GM21576 (cell line): ENCODE data around the gene SLC9A6.
A peak's percentile ranks its signal among the peaks of the same experiment; 100 is the strongest.

Source experiments
- ATAC-seq: cut with Tn5 transposase; IDR thresholded peaks from one replicate; pipeline ENCODE4 v1.9.1; 2021; ENCODE audit warnings: mild to moderate bottlenecking, moderate library complexity; ENCODE audit not compliant: unreplicated experiment

The SLC9A6 gene

DNA sequence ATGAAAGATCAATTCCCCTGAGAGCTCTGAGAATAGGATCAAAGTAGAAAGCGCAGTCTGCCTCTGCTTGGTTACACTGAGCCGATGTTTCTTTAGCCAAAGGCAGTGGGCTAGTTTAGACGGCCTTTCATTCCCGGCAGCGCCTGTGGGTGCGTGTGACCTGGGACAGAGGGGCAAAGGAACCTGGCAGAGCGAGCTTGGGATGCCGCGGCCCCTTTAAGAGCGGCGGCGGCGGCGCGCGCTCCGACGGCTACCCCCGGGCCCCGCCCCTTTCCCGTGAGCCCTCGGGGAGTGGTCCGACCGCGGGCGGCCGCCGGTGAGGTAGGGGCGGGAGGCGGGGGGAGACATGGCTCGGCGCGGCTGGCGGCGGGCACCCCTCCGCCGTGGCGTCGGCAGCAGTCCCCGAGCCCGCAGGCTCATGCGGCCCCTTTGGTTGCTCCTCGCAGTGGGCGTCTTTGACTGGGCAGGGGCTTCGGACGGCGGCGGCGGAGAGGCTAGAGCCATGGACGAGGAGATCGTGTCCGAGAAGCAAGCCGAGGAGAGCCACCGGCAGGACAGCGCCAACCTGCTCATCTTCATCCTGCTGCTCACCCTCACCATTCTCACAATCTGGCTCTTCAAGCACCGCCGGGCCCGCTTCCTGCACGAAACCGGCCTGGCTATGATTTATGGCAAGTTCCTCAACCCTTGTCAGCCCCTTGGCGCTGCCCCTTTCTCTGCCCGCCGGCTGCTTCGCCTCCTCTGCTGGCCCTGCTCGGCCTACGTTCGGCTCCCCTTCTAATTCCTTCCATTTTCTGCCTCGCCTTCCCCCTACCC is at the start of gene SLC9A6:
Gene SLC9A6 (plus strand): TSS at position 279 of the 816 bp plus-strand sequence. CDS start 224 bp downstream, at position 503.
- ATAC-seq, result peak; percentile 88

DNA sequence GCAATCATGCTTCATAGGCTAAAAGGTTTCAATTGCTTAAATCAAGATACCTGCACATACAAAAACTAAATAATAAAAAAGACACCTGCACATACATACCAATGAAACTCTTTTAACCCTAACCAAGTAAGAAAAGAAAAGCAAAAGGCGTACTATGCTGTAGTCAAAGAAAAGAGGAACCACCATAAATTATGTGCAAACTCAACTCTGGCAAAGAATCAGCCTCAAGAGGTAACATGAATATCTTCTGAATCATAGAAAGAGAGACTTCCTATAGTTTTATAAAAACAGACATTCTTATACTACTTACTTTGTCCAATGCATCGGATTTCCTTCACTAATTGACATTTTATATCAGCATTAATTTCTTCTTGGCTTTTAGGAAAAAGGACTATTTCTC is 40.7 kb upstream of the SLC9A6 start:
- no peak for ATAC-seq

DNA sequence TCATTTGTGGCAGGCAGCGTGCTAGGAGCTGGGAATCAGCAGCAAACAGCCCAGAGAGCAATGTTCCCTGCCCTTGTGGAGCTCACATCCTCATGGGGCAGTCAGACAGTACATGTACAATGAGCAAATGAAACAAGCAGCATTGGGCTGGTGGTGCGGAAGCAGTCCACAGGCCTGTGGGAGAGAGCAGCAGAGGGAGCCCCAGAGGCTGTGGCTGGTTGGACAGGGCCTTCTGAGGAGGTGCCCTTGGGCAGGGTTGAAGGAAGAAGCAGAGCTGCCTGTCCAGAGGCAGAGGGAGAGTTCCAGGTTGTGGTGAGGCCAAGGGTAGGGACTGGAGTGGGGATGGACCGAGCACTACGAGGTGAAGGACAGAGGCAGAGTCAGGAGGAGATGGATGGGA is 33.9 kb upstream of the SLC9A6 start:
- ATAC-seq, result no peak

DNA sequence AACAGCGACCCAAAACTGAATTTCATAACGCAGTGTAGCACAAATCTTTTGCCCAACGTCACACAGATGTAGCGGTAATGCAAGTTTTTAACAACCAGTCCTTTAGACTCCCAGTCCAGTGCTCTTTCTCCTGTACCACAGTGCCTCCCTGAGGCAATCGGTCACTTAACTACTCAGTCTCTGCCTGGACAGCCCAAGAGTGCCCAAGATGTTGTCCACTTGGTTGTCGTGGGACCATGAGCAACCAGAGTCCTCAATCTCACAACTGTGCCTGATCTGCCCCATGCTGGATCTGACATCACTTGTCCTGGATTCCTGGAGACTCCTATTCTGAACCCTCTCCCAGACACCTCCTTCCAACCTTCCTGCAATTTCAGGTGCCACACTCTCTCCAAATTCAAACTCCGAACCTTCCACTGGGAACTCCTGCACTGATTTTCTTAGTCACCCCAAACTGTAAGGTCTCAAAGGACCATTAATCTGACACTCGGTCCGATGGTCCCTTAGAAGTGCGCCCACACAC is 12.1 kb upstream of the SLC9A6 start:
- ATAC-seq, result no peak

DNA sequence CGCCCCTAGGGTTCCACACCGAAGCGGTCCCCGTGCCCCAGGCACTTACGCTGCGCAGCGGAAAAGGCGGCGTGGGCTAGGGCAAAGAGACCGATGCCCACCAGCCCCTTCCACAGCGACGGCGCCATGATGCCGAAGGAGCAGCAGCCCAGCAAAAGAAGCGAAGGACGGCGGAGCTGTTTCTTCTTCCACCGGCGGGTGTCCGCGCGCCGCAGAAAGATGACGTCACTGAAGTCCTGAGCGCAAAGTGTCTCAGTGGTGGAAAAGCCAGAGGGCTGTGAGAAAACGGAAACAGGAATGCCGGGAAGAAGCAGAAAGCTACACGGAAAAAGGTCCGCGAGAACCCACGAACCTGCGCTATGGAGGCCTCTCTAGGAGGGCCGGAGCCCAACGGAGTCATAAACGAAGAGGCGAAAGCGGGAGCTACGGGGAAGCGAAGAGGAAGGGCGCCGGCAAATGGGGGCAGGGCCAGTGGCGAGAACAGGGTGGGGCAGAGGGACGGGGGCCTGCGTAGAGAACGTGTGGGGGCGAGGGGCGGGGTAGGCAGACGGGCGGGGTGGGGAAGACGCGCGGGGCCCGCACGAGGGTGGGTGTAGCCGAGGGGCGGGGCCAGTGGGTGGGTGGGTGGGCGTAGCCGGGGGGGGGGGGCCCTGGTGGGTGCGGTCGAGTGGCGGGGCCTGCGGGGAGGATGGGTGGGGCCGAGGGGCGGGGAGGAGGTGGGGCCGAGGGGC is 11.5 kb upstream of the SLC9A6 start, which contains the start of gene MMGT1:
Gene MMGT1 (minus strand): TSS at position 441 of the 731 bp plus-strand sequence. CDS start 313 bp downstream, at position 128.
- peak; percentile 80 for ATAC-seq

DNA sequence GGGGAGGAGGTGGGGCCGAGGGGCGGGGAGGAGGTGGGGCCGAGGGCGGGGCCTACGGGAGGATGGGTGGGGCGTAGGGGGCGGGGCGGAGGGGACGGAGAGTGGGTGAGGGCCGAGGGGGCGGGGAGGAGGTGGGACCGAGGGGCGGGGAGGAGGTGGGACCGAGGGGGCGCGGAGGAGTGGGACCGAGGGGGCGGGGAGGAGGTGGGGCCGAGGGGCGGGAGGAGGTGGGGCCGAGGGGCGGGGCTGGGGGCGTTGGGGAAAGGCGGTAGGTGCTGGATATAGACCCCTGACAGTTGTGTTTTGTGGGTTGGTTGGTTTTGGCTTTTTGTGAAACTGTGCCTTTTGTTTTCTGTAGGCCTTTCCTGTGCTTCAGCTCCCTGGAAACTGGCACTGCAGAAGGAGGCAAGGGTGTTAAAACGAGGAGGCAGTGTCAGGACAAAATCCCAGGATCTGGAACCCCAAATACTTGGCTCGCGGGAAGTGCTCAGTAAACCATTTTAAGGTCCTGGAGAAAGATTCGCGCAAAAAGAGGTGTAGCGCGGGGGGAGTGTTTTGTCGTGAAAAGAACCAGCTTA is 10.9 kb upstream of the SLC9A6 start:
- no peak for ATAC-seq

DNA sequence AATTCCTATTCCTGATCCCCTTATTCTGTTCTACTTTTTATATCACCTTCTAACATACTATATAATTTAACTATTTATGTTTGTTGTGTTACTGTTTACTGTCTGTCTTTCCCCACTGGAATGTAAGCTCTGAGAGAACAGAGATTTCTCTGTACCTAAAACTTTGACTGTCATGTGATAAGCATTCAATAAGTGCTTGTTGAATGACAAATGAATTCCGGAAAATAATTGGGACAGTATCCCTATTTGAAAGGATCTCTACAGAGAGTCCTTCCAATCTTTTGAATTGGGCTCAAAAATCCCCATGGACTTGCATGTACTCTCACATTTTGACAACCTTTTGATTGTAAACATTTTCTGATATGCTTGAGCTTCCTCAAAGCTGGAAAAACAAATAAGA is 9.8 kb upstream of the SLC9A6 start:
- no peak for ATAC-seq

DNA sequence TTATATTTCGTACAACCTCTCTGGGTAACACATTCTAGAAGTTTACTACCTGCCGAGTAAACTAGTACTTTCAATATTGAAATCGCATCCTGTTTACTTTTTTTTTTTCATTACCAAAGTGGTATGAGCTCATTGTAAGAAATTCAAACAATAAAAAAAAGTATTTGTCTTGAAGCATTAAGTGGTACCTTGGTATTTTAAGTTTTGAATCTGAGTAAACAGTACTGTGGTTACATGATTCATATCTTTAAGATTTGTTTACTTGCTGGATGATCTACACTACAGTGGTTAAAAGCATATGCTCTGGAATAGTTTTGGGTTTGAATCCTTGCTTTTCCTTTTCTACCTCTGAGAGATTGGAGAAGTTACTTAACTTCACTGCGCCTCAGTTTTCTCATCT is 7.6 kb upstream of the SLC9A6 start:
- ATAC-seq, result no peak

DNA sequence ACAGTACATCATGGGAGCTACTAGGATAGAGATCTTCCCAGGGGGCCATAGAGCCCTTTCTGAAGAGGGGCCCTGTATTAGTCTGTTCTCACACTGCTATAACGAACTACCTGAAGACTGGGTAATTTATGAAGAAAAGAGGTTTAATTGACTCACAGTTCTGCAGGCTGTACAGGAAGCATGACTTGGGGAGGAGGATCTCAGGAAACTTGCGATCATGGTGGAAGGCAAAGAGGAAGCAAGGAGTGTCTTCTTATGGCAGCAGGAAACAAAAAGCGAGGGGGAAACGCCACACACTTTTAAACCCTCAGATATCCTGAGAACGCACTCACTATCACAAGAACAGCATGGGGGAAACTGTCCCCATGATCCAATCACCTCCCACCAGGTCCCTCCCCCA is 4.2 kb upstream of the SLC9A6 start:
- ATAC-seq, result no peak

DNA sequence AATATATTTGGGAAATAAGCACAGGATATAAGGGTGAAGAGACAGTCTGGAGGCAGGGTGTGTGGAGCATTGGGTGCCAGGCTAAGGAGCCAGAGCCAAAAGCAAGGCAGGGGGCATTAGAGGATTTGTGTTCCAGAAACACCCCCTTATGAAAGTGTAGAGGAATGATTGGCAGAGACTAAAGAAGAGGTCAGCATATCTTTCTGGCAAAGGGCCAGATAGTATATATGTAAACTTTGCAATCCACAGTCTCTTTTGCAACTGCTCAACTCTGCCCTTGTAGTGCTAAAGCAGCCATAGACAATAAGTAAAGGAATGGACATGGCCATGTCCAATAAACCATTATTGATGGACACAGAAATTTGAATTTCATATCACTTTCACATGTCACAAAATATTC is 3.6 kb upstream of the SLC9A6 start:
- no peak for ATAC-seq

DNA sequence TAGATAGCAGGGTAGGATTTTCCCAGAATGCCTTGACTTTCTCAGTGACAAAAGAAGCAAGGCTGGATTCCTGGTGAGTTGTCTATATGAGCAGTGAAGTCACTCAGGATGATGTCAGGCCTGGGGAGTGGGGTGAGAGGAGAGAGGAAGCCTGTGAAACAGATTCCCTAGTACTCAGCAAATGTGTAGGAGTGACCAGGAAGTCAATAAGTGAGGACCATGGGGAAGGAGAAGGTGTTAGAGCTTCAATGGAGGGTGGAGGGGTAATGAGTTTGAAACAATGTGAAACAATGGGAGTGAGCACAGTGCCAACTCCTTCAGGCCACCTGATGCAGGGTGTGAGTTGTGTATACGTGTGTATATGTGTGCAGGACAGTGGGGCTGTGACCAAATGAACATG is 2.4 kb upstream of the SLC9A6 start:
- no peak for ATAC-seq

DNA sequence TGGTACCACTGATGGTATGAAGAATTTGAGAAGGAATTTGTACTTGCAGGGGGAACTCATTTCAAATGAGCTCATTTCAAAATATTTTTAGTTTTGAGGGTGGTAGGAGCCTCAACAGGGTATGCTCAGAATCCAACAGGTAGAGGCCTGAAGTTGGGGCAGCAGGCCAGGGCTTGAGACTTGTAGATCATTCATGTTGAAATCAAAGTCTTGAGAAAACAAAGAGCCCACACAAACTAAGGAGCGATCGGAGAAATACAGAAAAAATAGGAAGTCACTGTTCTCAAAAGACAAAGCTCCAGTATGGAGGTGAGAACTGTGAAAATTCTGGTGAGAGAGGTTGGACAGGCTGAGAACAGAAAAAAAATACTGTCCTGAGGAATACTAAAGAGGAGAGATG is 979 bp upstream of the SLC9A6 start:
- ATAC-seq, result no peak

DNA sequence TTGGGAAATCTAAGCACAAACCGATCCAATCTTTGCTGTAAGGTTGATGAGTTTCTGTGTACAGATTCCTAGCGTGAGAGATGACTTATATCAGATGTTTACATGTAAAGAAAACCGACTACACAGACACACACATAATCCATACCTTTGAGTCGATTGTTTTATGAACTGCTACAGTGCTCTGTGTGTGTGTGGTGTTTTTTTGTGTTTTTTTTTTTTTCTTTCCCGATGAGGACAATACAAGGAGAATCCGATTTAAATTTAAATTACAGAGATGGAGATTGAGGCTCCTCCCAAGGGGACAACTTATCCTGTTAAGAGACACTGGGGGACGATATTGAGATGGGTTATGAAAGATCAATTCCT is 461 bp upstream of the SLC9A6 start:
- peak; percentile 11 for ATAC-seq

DNA sequence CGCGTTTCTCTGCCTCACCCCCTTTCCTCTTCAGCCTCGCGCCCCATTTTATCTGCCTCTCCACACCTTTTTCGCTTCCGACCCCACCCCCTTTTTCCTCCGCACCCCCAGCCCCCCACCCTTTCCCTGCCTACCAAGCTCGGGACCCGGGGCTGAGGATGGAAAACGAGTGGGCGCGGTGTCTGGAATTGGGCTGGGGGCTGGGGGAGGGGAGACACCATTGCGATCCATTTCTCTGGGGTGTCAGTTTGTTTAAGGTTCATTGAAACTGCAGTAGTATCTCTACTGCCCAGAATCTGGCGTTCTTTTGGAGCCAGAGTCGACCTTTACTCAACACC is 707 bp downstream of the SLC9A6 start:
- no peak for ATAC-seq

DNA sequence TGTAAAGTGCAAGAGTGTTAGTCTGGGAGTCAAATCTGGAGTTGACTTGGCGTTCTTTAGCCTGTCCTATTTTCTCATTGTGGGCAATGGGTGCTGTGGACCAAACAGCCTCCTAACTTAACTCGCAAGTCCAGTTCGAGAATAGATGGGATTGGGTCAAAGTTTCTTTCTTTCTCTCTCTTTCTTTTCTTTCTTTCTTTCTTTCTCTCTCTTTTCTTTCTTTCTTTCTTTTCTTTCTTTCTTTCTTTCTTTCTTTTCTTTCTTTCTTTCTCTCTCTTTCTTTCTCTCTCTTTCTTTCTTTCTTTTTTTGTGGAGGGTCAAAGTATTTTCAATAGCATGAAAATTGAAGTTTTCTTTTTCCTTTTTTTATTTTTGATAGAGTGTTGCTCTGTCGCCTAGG is 3.0 kb downstream of the SLC9A6 start:
- ATAC-seq, result no peak

DNA sequence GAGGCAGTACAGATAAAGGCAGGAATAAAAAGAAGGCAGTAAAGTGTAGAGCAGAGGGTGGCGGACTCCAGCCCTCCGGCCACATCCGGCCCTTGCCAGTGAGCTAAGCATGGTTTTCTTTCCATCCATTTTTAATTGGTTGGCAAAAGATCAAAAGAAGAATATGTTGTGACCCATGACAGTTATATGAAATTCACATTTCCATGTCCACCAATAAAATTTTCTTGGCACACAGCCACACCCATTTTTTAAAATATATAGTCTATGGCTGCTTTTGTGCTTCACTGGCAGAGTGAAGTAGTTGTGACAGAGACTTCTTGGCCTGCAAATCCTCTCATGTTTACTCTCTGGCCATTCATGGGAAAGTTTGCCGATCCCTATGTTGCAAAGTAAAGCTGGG is 29.8 kb downstream of the SLC9A6 start:
- ATAC-seq, result no peak

DNA sequence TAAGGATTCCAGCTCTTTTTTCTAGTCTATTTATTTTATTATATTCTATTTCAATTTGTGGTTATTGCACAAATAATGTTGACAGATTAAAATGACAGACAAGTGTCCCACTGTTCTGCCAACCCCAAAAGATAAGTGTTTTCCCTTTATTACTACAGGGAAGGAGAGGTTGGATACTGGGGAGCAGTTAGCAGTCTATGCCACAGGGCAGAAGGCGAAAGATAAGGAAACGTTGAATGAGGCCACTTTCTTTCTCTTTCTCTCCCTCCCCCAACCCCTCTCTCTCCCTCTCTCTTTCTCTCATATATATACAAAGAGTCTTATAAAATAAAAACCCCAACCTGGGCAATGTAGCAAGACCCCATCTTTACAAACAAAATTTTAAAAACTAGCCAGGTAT is 31.6 kb downstream of the SLC9A6 start:
- ATAC-seq, result no peak

DNA sequence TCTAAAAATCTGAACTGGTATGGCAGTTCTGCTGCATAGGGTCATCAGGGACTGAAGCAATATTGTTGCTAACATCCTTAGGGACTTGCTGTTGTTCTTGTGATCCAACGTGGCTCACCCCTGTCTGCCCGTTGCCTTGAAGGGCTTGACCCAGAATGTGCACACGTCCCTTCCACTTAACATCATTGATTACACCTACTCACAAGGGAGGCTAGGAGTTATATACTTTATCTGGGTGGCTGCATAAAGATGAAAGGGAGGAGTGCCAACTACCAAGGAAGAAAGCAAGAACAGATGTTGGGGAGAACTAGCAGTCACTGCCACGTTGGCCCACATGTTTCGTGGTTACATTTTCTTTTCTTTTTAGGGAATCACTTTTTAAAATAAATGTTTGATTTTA is 34.0 kb downstream of the SLC9A6 start:
- no peak for ATAC-seq

DNA sequence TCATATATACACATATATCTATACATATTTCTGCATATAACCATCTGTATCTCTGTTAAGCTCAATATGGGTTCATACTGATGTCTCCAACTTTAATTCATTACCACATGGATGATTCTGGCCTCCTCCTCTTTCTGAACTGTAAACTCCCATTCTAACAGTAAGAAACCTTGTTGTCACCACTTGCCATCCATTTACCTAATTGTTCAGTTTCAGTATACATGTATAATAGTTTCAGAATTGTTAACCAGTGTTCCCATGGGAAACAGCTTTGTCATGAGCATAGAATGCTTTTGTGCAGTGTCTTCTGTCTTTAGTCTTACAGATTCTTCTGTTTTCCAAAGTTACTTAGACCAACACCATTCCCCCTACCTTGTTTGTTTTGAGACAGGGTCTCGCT is 35.9 kb downstream of the SLC9A6 start:
- ATAC-seq, result peak; percentile 69

DNA sequence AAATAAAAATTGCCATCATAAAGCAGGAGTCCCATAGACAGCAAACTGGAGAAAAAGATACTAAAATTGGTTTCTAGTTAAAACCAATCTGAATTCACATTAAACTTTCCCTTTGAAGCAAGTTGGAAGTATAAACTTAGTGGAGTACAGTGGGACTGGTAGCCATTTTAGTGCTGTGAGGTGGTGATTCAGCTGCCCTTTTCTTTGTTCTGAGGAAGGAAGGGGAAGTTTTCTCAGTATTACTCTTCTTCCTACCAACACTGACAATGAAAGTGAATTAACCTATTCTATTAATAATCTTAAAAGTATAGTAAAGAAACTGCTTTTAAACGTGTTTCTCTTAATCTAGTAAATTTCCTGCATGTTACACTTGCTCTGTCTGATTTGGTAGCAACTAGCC is 36.7 kb downstream of the SLC9A6 start:
- ATAC-seq, result peak; percentile 55

DNA sequence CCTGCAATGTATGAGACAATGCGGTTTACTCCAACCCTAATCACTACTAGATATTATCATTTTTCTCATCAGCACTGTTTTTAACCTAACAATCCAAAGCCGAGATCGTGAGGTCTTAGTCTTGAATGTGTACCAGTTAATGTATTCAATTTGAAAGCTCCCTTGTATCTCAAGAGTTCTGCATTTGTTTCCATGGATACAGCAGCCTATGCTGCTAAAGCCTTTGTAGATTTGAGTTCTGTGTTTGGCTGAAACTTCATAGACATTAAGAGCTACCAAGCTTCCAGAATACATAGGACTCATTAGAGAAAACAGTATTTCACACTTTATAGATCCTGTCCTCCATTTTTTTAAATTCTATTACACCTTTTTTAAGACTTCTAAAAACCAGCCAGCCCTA is 39.9 kb downstream of the SLC9A6 start:
- ATAC-seq, result no peak
